GM12873 (cell line): ENCODE results near the gene FAM227A.

Experiments
- TF ChIP-seq, protein P1 (sequence below): IDR thresholded peaks from 2 replicates; pipeline ENCODE4 v1.5.1; 2012; ENCODE audit warnings: low read depth, mild to moderate bottlenecking, moderate library complexity, low read length, control low read depth; ENCODE audit not compliant: insufficient read depth; ENCODE audit errors: missing control alignments

FAM227A gene

DNA sequence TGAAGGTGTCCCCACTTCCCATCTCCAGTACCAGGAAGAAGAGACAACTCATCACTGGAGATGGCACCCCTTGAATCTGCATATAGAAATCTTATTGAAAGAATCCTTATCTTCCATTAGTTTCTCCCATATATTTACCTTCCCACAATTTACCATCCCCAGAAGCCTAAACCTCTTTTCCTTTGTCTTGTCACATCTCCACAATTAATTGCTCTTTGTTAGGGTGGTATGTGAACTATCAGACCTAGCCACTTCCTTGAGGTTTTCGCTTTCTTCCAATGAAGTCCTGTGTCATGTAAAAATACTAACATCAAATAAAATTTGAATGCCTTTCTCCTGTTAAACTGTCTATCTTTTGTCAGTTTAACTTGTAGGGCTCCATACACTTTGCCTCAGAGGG lies 37.9 kb downstream of the FAM227A start:
- TF ChIP-seq, protein P1, sequence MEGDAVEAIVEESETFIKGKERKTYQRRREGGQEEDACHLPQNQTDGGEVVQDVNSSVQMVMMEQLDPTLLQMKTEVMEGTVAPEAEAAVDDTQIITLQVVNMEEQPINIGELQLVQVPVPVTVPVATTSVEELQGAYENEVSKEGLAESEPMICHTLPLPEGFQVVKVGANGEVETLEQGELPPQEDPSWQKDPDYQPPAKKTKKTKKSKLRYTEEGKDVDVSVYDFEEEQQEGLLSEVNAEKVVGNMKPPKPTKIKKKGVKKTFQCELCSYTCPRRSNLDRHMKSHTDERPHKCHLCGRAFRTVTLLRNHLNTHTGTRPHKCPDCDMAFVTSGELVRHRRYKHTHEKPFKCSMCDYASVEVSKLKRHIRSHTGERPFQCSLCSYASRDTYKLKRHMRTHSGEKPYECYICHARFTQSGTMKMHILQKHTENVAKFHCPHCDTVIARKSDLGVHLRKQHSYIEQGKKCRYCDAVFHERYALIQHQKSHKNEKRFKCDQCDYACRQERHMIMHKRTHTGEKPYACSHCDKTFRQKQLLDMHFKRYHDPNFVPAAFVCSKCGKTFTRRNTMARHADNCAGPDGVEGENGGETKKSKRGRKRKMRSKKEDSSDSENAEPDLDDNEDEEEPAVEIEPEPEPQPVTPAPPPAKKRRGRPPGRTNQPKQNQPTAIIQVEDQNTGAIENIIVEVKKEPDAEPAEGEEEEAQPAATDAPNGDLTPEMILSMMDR: no peak

GRCh38 chr22:38614332-38615063 lies 41.7 kb downstream of the FAM227A start:
- TF ChIP-seq, protein P1: no peak

DNA sequence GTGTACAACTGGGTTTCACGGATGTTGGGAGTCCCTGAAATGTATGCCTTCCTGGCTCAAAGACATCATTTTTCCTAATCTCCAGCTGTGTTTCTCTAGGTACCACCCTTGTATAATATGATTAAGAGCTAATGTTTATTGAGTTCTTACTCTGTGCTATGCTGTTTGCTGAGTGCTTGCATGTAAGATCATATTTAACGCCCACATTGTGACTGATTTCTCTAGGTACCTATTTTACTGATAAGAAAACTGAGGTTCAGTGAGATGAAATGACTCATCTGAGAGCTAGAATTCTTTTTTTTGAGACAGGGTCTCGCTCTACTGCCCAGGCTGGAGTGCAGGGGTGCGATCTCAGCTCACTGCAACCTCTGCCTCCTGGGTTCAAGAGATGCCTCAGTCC lies 42.6 kb downstream of the FAM227A start:
- TF ChIP-seq, protein P1: no peak

- TF ChIP-seq, protein P1: no peak
Measured at GRCh38 chr22:38612217-38613006, 43.8 kb downstream of the FAM227A start.

DNA sequence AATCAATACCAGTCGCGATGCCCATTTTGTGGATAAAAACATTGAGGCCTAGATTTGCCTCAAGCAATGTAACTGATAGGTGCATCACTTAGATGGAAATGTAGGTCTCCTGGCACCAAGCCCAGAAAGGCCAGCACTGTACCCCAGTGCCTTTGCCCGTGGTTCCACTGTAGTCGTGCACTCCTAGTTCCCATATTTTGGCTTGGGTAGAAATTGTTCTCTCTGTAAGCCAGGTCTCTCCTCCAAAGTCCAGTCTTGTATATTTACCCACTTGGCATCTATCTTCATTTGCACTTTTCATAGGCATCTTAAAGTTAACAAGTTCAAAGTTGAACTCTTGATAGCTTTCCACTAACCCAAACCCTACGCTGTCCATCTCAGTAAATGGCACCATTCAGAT lies 44.6 kb downstream of the FAM227A start:
- TF ChIP-seq, protein P1: no peak

GRCh38 chr22:38610234-38610633 lies 46.0 kb downstream of the FAM227A start:
- TF ChIP-seq, protein P1: no peak

GRCh38 chr22:38608992-38609750 lies 47.0 kb downstream of the FAM227A start:
- TF ChIP-seq, protein P1: no peak
